Measurements from ENCODE around the gene NRARP. TPM values are rescaled to one million over a fixed set of nuclear protein-coding genes. Genes with fewer than 3 reads are reported as not detected.
A peak's percentile ranks its signal among the peaks of the same experiment; 100 is the strongest.

NRARP gene
- total RNA-seq, 1 donor from 2014 or later, result 16.3 TPM

DNA sequence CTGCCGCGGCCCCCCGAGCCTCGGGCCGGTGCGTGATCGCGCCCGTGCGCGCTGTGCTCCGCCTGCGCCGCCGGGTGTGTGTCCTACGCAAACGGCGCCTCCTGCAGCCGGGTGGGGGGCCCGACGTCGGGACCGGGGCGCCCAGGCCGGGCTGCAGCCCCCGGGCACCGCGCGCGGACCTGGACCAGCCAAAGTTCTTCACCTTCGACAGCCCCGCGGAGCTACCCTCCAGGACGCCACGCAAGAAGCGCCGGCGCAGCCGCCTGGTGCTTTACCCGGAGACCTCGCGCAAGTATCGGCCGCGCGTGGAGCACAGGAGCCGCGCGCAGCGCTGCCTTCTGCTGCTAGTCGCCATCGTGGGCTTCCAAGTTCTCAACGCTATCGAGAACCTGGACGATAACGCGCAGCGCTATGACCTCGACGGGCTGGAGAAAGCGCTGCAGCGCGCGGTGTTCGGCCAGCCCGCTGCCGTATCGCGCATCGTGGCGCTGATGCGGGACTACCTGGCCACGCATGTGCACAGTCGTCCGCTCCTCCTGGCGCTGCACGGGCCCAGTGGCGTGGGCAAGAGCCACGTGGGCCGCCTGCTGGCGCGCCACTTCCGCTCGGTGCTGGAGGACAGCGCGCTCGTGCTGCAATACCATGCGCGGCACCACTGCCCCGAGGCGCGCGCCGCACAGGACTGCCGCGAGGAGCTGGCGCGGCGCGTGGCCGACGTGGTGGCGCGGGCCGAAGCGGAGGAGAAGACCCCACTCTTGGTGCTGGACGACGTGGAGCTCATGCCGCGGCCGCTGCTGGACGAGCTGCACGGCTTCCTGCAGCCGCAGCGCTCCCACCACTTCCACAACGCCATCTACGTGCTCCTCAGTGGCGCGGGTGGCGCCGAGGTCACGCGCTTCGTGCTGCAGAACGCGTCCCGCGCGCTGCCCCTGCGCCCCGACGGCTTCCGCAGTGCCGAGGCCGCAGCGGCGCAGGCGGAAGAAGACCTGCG lies 23.1 kb downstream of the NRARP start:
- peak; percentile 89 for DNase-seq (ENCODE audit: low spot score)

DNA sequence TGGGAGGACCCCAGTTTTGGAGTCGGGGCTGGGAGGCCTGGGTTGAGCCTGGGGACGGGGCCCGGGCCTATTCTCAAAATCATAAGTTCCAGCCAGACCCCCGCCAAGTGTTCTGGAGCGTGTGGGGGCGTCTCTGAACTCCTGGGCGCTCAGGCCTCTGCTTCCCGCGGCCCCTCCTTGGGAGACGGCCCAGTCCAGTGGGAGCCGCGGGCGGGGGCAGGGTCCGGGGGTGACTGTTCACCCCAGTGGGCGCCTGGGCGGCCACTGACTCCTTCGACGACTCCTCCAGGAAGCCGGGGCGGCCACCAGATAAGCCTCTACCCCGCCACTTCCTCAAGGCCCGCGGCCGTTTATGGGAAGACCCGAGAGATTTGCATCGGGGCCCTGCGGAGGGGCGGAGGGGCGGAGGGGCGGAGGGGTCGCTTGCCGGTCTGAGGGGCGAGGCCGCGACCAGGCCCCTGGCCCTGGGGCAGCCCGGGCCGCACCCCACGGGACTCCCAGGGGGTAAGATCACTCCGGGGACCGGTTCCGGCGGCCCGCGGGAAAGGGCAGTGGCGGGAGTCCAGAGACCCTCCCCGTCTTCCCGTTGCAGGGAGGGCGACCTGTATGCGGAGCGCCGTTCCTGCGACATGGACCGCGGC lies 23.9 kb downstream of the NRARP start:
- peak; percentile 90 for DNase-seq (ENCODE audit: low spot score)

DNA sequence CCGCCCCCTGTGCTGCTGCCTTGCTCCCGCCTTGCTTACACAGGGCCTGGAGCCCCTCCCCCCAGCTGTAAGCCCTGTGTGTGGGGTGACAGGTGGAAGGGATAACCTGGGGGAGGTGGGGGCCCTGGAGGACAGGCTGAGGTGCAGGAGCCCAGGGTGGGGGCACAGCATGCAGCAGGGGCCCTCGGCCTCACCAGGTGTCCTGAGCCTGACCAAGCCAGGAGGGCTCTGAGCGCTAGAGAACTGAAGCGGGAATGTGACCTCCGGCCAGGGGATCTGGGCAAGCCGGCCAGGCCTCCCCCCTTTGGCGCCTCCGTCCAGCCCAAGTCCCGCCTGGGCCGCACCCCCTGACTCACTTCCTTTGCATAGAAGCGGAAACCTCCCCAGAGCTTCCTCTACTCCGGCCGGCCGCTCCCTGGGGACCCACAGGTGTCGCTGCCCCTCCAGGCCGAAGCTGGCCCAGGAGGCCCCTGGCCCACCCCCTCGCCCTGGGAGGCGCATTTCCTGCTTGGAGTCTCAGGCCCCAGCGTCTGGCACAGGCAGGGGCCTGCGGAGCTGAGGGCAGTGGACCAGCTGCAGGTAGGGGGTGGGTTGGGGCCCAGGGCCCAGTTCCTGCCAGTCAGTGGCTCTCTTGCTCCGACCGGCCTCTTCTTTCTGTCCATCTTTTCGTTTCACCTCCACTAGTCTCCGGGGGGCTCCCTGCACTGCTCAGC lies 24.6 kb downstream of the NRARP start, which contains the start of gene TOR4A:
TOR4A (plus strand) TSS at position 398 of the 713 bp plus-strand sequence. CDS start 964 bp downstream, outside the sequence.
- DNase-seq (ENCODE audit: low spot score), result peak; percentile 95

DNA sequence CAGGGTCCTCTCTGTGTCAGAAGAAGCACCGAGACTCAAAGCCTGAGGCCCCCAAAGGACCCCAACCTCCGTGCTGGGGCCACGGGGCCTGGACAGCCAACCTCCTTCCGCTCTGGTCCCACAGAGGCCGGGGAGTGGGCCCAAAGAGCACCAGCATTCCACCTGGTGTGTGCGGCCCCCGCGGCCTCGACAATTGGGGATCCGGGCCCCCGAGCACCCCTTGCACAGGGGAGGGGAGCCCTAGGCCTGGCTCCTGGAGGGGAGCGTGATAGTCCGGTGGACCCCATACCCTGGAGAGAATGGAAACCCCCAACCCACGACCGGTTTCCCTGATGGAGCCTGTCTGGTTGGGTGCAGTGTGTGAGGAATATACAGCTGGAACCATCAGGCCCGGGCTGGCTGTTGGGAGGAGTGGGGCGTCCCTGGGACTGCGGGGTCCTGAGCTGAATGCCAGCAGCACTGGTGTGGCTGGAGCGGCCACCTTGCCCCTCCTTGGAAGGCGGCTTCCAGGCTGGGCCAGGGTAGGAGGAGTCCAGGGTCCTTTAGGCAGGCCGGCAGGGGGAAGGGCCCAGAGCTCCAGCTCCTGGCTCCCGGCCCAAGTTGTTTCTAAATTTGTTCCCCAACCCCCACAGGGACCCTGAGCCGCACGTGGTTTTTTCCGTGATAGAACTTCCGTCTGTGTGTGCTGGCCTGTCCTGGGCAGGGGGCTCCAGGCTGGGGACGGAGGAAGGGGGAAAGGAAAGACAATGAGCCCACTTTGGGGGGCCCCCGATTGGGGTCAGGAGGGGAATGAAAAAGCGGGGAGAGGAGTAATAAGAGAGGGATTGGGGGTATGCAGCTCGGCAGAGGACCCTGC lies 25.4 kb downstream of the NRARP start:
- no peak for DNase-seq (ENCODE audit: low spot score)

DNA sequence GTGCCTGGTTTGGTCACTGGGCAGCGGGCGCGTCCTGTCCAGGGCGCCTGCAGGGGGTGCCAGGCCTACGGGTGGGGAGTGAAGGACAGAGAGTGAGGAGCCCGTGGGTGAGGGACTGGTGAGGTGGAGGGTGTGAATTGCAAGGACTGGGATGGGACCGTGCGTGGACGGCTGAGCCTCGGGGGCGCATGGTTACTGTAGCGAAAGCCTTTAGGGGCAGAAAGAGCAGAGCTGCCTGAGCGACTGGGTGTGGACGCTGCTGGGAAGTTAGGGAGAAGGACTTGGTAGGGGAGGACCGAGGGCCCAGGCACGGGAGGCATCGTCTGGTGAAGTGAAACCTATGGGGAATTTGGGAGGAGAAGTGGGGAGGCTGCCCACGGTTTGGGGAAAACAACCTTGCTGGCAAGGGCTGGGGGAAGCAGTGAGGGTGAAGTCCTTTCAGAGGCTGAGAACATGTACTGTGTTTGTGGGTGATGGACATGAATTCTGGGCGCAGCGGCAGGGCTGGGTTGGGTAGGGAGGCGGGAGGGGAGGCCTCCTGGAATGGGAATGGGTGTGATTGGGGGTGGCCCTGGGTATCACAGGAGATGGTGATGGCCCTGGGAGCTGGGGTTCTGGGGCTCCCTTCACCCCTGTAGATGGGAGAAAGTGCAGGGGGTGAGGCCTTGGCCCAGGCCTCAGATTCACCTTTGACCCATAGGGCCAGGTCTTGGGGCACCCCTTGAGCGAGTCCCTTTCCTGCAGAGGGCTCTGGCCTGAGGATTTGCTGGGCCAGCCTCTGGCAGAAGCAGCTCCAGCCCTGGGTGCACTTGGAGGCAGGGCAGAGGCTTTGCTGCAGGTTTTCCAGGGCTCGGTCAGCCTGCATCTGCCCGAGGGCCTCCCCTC lies 26.2 kb downstream of the NRARP start:
- no peak for DNase-seq (ENCODE audit: low spot score)

DNA sequence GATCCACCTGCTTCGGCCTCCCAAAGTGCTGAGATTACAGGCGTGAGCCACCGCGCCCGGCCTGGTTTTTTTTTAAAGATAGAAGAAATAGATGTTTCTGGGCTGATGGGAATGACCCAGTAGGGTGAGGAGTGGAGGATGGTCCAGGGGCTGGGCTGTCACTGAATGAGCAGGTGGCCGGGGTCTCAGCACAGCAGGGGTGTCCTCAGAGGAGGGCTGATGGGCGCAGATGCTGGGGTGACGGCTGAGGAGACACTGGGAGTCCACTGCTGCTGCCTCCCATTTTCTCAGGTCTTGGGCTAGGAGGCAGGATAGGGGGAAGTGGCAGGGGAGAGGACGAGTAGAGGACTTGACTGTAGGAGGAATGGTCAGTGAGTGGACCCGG lies 26.9 kb downstream of the NRARP start:
- no peak for DNase-seq (ENCODE audit: low spot score)

DNA sequence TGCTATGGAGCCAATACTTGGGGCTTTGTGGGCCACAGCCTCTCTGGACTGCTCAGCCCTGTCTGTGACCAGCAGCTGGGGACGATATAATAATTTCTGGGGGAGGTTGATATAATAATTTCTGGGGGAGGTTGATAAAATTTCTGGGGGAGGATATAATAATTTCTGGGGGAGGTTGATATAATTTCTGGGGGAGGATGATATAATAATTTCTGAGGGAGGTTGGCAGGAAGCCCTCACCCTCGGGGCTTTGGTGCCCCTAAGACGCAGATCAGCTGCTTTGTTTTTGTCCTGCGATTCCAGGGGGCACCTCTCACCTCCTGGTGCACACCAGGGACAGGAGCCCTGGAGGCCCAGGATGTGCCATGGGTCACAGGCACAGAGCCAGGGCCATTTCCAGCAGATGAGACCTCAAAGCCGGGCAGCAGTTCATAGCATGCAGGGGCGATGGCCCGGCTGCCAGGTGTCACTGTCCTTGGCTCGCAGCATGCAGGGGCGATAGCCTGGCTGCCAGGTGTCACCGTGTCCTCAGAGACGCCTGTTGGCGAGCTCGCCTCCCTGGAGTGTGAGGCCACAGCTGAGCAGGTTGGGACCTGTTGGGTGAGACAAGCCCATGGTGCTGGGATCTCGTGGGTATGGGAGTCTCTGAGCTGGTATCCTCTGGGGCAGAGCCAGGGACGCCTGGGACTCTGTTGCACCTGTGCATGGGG lies 28.3 kb downstream of the NRARP start:
- no peak for DNase-seq (ENCODE audit: low spot score)

DNA sequence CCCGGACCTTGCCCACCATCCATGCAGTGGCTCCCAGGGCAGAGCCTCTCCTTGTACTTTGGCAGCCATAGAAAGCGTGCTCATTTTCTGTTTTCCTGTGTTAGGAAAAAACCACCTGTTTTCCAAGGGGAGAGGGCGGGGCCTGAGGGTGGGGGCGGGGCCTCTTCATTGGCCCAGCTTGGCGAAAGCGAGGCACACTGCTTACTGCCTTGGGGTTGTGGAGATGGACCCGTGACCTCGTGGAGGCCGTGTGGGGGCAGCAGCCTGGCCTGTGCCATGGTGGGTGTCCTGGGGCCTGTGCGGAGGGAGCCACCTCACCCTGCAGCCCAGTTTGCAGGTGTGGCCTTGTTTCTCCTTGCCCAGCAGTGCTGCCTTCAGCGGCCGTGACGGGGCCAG lies 29.0 kb downstream of the NRARP start:
- DNase-seq (ENCODE audit: low spot score), result no peak

DNA sequence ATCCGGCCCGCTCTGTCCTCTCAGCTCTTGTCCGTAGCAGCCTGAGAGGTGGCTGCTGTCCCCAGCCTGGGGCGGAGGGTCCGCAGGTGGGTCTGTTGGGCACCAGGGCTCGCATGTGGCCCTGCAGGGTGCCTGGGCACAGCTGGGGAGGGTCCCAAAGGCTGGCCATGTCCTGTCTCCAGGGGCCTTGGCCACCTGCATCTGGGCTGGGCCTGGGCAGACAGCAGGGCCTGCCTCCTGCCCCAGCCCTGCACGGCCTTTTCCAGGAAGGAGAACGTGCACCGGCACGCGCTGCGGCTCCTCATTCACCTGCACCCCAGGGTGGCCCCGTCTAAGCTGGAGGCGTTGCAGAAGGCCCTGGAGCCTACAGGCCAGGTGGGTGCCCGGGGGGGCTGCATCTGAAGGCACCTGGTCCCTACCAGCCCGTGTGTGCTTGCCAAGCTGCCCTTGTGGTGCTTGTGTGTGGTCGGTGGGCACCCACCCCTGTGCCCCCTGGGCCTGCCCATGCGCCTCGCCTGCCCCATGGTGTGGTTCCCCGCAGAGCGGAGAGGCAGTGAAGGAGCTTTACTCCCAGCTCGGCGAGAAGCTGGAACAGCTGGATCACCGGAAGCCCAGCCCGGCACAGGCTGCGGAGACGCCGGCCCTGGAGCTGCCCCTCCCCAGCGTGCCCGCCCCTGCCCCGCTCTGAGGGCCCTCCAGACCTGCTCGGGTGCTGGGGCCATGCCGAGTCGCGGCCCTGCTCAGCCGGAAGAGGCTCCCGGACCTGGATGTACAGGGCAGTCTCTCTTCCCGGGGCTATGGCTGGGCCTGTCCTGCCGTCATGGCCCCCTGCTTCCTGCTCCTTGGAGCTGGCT lies 29.6 kb downstream of the NRARP start:
- no peak for DNase-seq (ENCODE audit: low spot score)

DNA sequence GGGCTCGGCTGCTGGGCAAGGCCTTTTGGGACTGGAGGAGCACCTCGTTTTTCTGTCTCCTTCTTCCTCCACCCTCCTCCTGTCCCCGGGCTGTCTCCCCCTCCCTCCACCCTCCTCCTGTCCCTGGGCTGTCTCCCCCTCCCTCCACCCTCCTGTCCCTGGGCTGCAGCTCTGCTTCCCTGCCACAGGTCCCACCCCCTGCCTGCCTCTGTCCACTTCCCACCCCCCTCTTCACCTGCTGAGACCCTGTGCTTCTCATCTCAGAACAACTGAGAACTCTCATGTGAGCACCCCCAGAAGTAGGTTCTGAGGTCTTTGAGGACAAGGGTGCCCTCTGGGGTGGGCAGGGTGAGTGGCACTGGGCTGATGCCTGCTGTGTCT lies 30.4 kb downstream of the NRARP start:
- no peak for DNase-seq (ENCODE audit: low spot score)

DNA sequence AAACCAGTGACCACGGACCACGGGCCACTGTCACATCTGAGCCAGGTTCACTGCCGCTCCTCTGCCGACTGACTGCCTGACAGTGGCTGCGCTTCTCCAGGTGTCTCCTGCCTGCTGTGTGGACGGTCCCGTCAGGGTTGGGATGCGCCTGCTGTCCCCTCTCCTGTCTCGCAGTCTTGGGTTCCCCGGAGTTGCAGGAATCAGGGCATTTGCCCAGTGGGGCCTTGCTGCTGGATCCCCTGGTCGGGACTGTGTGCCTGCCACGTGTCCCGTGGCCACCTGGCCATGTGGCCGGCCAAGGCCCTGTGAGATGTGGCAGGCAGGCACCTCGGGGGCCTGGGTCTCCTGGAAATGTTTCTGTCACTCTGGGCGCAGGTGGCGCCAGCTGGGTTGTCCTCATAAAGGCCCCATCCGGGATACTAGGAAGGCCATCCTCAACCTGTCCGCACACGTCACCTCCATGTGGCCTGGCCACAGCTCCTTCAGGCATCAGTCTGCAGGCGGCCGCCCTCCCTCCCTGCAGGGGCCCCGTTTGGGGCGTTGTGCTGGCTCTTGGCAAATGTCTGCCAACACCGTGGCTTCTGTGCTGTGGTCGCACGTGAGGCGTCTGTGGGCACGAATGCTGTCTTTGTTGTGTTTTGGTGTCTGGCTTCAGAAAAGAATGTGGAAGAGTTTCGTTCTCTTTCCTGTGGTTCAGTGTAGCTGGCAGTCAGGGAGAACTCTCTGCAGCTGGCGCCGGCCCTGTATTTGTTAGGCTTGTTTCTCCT lies 31.0 kb downstream of the NRARP start:
- no peak for DNase-seq (ENCODE audit: low spot score)

DNA sequence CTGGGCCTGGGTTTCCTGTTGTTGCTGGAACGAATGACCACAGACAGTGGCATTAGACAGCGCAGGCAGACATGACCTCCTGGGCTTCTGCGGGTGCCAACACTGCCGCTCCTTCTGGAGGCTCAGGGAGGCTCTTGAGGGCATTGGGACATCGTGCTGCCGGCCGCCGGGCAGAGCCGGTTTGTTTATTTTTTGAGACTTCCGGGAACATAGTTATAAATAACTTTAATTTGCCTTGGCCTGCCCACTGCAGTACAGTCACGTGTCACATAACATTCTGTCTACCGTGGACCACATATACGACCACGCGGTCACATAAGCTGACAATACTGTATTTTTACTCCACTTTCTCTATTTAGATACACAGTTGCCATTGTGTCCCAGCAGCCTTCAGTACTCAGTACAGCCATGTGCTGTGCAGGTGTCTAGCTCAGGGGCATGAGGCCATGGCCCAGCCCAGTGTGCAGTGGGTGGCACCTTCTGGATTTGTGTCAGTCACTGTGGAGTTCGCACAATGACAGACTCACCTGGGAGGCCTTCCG lies 32.8 kb downstream of the NRARP start:
- no peak for DNase-seq (ENCODE audit: low spot score)

DNA sequence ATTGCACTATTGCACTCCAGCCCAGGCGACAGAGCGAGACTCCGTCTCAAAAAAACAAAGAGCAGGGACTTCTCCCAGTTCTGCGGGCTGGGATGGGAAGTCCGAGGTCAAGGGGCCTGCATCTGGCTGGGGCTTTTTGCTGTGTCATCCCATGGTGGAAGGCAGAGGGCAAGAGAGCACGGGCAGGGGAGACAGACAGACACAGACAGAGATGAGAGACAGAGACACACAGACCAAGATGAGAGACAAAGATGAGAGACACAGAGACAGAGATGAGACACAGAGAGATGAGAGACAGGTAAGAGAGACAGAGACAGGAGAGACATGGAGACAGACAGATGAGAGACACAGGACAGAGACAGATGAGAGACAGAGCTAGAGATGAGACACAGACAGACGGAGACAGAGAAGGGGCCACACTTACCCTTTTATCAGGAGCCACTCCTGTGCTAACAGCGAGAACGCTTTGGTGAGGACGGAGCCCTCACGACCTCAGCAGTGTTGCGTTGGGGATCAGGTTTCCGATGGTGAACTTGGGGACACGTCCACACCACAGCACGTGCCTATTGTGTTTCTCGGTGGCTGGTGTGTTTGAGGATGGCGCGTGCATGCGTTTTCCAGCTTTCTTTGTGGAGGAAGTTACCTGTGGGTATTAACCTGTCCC lies 33.4 kb downstream of the NRARP start:
- DNase-seq (ENCODE audit: low spot score), result no peak

DNA sequence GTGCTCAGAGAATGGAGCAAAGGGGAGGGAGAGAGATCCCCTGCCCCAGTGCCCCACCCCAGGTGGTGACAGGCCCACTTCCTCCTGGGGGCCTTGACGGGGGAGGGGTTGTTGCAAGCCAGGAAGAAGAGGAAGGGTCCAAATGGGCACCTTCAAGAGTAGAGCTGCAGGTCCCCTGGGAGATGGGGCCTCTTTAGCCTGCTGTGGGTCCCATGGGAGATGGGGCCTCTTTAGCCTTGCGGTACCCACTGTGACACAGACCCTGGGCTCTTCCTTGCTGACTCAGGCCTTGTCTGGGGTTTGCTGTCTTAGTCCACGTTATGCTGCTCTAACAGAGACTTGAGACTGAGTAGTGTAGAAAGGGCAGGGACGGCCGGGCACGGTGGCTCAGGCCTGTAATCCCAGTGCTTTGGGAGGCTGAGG lies 34.1 kb downstream of the NRARP start:
- no peak for DNase-seq (ENCODE audit: low spot score)

DNA sequence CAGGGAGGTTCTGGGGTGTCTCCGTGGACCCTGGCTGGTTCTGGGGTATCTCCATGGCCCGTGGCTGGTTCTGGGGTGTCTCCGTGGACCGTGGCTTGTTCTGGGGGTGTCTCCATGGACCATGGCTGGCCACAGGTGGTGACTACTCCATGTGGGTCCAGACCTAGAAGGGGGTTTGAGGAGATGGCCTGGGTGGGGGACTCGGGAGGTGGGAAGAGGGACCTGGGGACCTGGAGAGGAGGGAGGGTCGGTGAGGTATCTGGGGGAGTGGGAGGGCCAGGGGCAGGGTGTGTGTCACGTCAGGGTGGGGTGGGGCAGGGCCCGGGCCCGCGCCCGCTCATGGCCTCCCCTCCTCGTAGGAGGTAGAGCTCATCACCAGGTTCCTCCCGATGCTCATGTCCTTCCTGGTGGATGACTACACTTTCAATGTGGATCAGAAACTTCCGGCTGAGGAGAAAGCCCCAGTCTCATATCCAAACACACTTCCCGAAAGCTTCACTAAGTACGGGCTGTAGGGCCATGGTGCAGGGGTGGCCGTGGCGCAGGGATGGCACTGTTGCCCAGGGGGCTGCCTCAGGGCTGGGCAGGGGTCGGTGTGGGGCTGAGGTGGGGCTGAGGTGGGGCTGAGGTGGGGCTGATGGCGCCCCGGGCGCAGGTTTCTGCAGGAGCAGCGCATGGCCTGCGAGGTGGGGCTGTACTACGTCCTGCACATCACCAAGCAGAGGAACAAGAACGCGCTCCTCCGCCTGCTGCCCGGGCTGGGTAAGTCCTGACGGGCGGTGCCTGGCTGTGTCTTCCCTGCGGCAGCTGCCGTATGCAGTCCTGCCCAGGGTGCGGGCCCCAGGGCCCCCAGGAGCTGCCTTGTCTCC lies 35.3 kb downstream of the NRARP start:
- no peak for DNase-seq (ENCODE audit: low spot score)

DNA sequence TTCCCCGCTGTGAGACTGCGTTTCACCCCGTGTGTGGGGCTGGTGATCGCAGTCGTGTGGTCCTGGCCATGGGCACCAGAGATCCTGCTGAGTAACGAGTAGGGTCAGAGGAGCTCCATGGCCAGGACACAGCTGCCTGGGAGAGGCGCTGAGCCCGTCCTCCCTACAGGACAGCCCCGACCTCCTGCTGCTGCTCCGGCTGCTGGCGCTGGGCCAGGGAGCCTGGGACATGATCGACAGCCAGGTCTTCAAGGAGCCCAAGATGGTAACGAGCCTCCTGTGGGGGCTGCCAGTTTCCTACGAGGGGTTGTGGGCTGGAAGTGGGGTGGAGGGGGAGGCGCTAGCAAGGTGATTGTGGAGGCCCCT lies 35.9 kb downstream of the NRARP start:
- DNase-seq (ENCODE audit: low spot score), result no peak
